Measurements from ENCODE around the gene KIF5C.

Gene KIF5C

GRCh38 chr2:148874868-148875341 lies at the start of gene KIF5C:
Gene KIF5C, plus strand, starts transcription at chr2:148875227. Its CDS starts 391 bp downstream, at chr2:148875618.
- no peaks in the 10 kb centered on the region for H3K4me1 ChIP-seq (ENCODE audit: insufficient read depth, poor library complexity, severe bottlenecking)
- TF ChIP-seq CTCF (IDR thresholded peaks at IDR 0.05; ENCODE audit: poor library complexity, severe bottlenecking), result no peak
- H3K27ac ChIP-seq (ENCODE audit: poor library complexity, severe bottlenecking), result no peak within 1 kb of the TSS
- peak; percentile 88 for ATAC-seq (ENCODE audit: low read depth)
- peak; percentile 90 for DNase-seq (ENCODE audit: low spot score)
- no peaks in the 10 kb centered on the region for H3K36me3 ChIP-seq (ENCODE audit: low read depth)
- H3K27me3 ChIP-seq (ENCODE audit: insufficient read depth, poor library complexity, severe bottlenecking), result peaks cover 28% of the 10 kb centered on the region
- no peaks in the 10 kb centered on the region for H3K9me3 ChIP-seq (ENCODE audit: severe bottlenecking)
- peak within 1 kb of the TSS; percentile 32 for H3K4me3 ChIP-seq (ENCODE audit: severe bottlenecking)

- no peaks in the 10 kb centered on the region for H3K9me3 ChIP-seq (ENCODE audit: severe bottlenecking)
- ATAC-seq (ENCODE audit: low read depth), result no peak
- no peak overlapping the region for H3K27ac ChIP-seq (ENCODE audit: poor library complexity, severe bottlenecking)
- no peaks in the 10 kb centered on the region for H3K27me3 ChIP-seq (ENCODE audit: insufficient read depth, poor library complexity, severe bottlenecking)
- no peaks in the 10 kb centered on the region for H3K36me3 ChIP-seq (ENCODE audit: low read depth)
- no peak overlapping the region for H3K4me3 ChIP-seq (ENCODE audit: severe bottlenecking)
- TF ChIP-seq CTCF (IDR thresholded peaks at IDR 0.05; ENCODE audit: poor library complexity, severe bottlenecking), result no peak
- no peak for DNase-seq (ENCODE audit: low spot score)
- no peaks in the 10 kb centered on the region for H3K4me1 ChIP-seq (ENCODE audit: insufficient read depth, poor library complexity, severe bottlenecking)
Measured at GRCh38 chr2:148826791-148827190, 48.2 kb upstream of the KIF5C start.

- Histone ChIP-seq H3K27ac (ENCODE audit: poor library complexity, severe bottlenecking) (no peak overlapping the region), H3K27me3 (ENCODE audit: insufficient read depth, poor library complexity, severe bottlenecking) (no peaks in the 10 kb centered on the region), H3K9me3 (ENCODE audit: severe bottlenecking) (no peaks in the 10 kb centered on the region), H3K36me3 (ENCODE audit: low read depth) (no peaks in the 10 kb centered on the region), H3K4me3 (ENCODE audit: severe bottlenecking) (no peak overlapping the region), H3K4me1 (ENCODE audit: insufficient read depth, poor library complexity, severe bottlenecking) (no peaks in the 10 kb centered on the region)
- TF ChIP-seq CTCF (IDR thresholded peaks at IDR 0.05; ENCODE audit: poor library complexity, severe bottlenecking), result no peak
- DNase-seq (ENCODE audit: low spot score) (no peak), ATAC-seq (ENCODE audit: low read depth) (no peak)
Measured at GRCh38 chr2:148828941-148829340, 46.1 kb upstream of the KIF5C start.

- ATAC-seq (ENCODE audit: low read depth) (peak; percentile 49; the same call in 1 of the 3 replicates), DNase-seq (ENCODE audit: low spot score) (no peak)
- H3K4me1 ChIP-seq (ENCODE audit: insufficient read depth, poor library complexity, severe bottlenecking), result no peaks in the 10 kb centered on the region
- no peak for TF ChIP-seq CTCF (IDR thresholded peaks at IDR 0.05; ENCODE audit: poor library complexity, severe bottlenecking)
- no peaks in the 10 kb centered on the region for H3K36me3 ChIP-seq (ENCODE audit: low read depth)
- no peaks in the 10 kb centered on the region for H3K9me3 ChIP-seq (ENCODE audit: severe bottlenecking)
- no peak overlapping the region for H3K27ac ChIP-seq (ENCODE audit: poor library complexity, severe bottlenecking)
- no peaks in the 10 kb centered on the region for H3K27me3 ChIP-seq (ENCODE audit: insufficient read depth, poor library complexity, severe bottlenecking)
- H3K4me3 ChIP-seq (ENCODE audit: severe bottlenecking), result no peak overlapping the region
Measured at GRCh38 chr2:148829618-148830017, 45.4 kb upstream of the KIF5C start.

- no peak for DNase-seq (ENCODE audit: low spot score)
- H3K27me3 ChIP-seq (ENCODE audit: insufficient read depth, poor library complexity, severe bottlenecking), result peaks cover 5% of the 10 kb centered on the region
- H3K4me3 ChIP-seq (ENCODE audit: severe bottlenecking), result no peak overlapping the region
- no peaks in the 10 kb centered on the region for H3K4me1 ChIP-seq (ENCODE audit: insufficient read depth, poor library complexity, severe bottlenecking)
- no peaks in the 10 kb centered on the region for H3K36me3 ChIP-seq (ENCODE audit: low read depth)
- H3K27ac ChIP-seq (ENCODE audit: poor library complexity, severe bottlenecking), result no peak overlapping the region
- ATAC-seq (ENCODE audit: low read depth), result no peak
- no peaks in the 10 kb centered on the region for H3K9me3 ChIP-seq (ENCODE audit: severe bottlenecking)
- TF ChIP-seq CTCF (IDR thresholded peaks at IDR 0.05; ENCODE audit: poor library complexity, severe bottlenecking), result no peak
Measured at GRCh38 chr2:148832637-148833036, 42.4 kb upstream of the KIF5C start.

Measured in RWPE2 (cell line).